ENCODE measurements around the gene PPP2R5C. TPM values are rescaled to one million over a fixed set of nuclear protein-coding genes. Genes with fewer than 3 reads are reported as not detected.

PPP2R5C gene
- total and polyA plus RNA-seq, 2 donors: 144 to 175 TPM

GRCh38 chr14:101973356-101973755 lies 211.8 kb downstream of the PPP2R5C start:
- no peak overlapping the region for H3K4me3 ChIP-seq (ENCODE audit: low read length in 2 of 2)
- 99% methylated on average over 7 of the region's 7 CpGs for WGBS

GRCh38 chr14:101975231-101975630 lies 213.7 kb downstream of the PPP2R5C start:
- WGBS: 95% methylated on average over 7 of the region's 7 CpGs
- Histone ChIP-seq H3K27me3 (ENCODE audit: control insufficient read depth in 2 of 2, insufficient read depth in 1 of 2, low read length in 1 of 2) (no peaks in the 10 kb centered on the region), H3K36me3 (ENCODE audit: control insufficient read depth in 2 of 2, insufficient read depth in 2 of 2, low read length in 1 of 2) (peaks cover 21 to 41% of the 10 kb centered on the region in 2 donors), H3K27ac (ENCODE audit: low read depth in 1 of 2, low read length in 1 of 2) (no peak overlapping the region), H3K4me3 (ENCODE audit: low read length in 2 of 2) (no peak overlapping the region), H3K9me3 (ENCODE audit: control insufficient read depth in 2 of 2, insufficient read depth in 1 of 2, low read length in 1 of 2) (no peaks in the 10 kb centered on the region), H3K4me1 (ENCODE audit: control insufficient read depth in 2 of 2, insufficient read depth in 2 of 2, low read length in 2 of 2) (no peaks in the 10 kb centered on the region)
- no peak for DNase-seq (ENCODE audit: low read depth in 6 of 9, low spot score in 9 of 9)

More at GRCh38 chr14:101973356-101973755, 211.8 kb downstream of the PPP2R5C start:
- no peaks in the 10 kb centered on the region for H3K9me3 ChIP-seq (ENCODE audit: control insufficient read depth in 2 of 2, insufficient read depth in 1 of 2, low read length in 1 of 2)
- peaks cover 15 to 29% of the 10 kb centered on the region in 2 donors for H3K36me3 ChIP-seq (ENCODE audit: control insufficient read depth in 2 of 2, insufficient read depth in 2 of 2, low read length in 1 of 2)
- no peak for DNase-seq (ENCODE audit: low read depth in 6 of 9, low spot score in 9 of 9)
- no peaks in the 10 kb centered on the region for H3K4me1 ChIP-seq (ENCODE audit: control insufficient read depth in 2 of 2, insufficient read depth in 2 of 2, low read length in 2 of 2)
- no peak overlapping the region for H3K27ac ChIP-seq (ENCODE audit: low read depth in 1 of 2, low read length in 1 of 2)
- no peaks in the 10 kb centered on the region for H3K27me3 ChIP-seq (ENCODE audit: control insufficient read depth in 2 of 2, insufficient read depth in 1 of 2, low read length in 1 of 2)

Other genes starting within 250 kb of the PPP2R5C start
- 0.24 TPM for gene DIO3, start 200.2 kb upstream of the PPP2R5C start, total RNA-seq
- gene DIO3, start 200.2 kb upstream of the PPP2R5C start, polyA plus RNA-seq: 0.84 TPM
- gene DYNC1H1, start 202.9 kb downstream of the PPP2R5C start, total RNA-seq: 114 TPM
- 111 TPM for gene DYNC1H1, start 202.9 kb downstream of the PPP2R5C start, polyA plus RNA-seq